Measurements from ENCODE around the gene SMIM38.

GRCh38 chr11:69201066-69201365 is 45.3 kb downstream of the SMIM38 start:
- no peak for TF ChIP-seq TAF1 (conservative IDR thresholded peaks at IDR 0.05)
- TF ChIP-seq ZBTB33 (IDR thresholded peaks at IDR 0.05) = no peak
- no peak for TF ChIP-seq CTCF (IDR thresholded peaks at IDR 0.05; ENCODE audit: low read depth, low read length, missing input control)
- no peak for TF ChIP-seq RAD21 (IDR thresholded peaks at IDR 0.05)
